GM18951 (cell line): ENCODE data around the gene MYRF.

Experiments used
- POLR2A ChIP-seq: IDR thresholded peaks from 4 replicates; pipeline ENCODE4 v1.6.1; 2011; ENCODE audit warnings: mild to moderate bottlenecking; ENCODE audit not compliant: insufficient read length, insufficient read depth; ENCODE audit errors: extremely low read depth
- in situ Hi-C: fragments of 300-500 bp; cut with MboI; formaldehyde crosslinking; loops from one replicate; pipeline ENCODE4 v1.12.0; 2022; ENCODE audit warnings: low sequenced_read_pairs, mixed read lengths, inconsistent platforms; ENCODE audit not compliant: unreplicated experiment

The MYRF gene

GRCh38 chr11:61737636-61738386 lies 14.6 kb upstream of the MYRF start:
- in situ Hi-C loops = no loop called here
- no peak for TF ChIP-seq POLR2A

- TF ChIP-seq POLR2A = no peak
- in situ Hi-C loops = no loop called here
Observed at GRCh38 chr11:61738776-61739175, 13.7 kb upstream of the MYRF start.

GRCh38 chr11:61739413-61739812 lies 13.0 kb upstream of the MYRF start:
- no peak for TF ChIP-seq POLR2A
- in situ Hi-C loops = no loop called here

GRCh38 chr11:61739966-61740365 lies 12.5 kb upstream of the MYRF start:
- TF ChIP-seq POLR2A = no peak
- in situ Hi-C loops = no loop called here

- no peak for TF ChIP-seq POLR2A
- in situ Hi-C loops = no loop called here
Observed at GRCh38 chr11:61742391-61742790, 10.0 kb upstream of the MYRF start.

GRCh38 chr11:61743486-61744095 lies 8.8 kb upstream of the MYRF start:
- no peak for TF ChIP-seq POLR2A
- in situ Hi-C loops = no loop called here

GRCh38 chr11:61744181-61744580 lies 8.3 kb upstream of the MYRF start:
- no peak for TF ChIP-seq POLR2A

GRCh38 chr11:61744609-61745156 lies 7.8 kb upstream of the MYRF start:
- in situ Hi-C loops = no loop called here

More at GRCh38 chr11:61744181-61744580, 8.3 kb upstream of the MYRF start:
- in situ Hi-C loops = no loop called here

GRCh38 chr11:61745781-61746441 lies 6.5 kb upstream of the MYRF start:
- in situ Hi-C loops = no loop called here

More at GRCh38 chr11:61744609-61745156, 7.8 kb upstream of the MYRF start:
- no peak for TF ChIP-seq POLR2A

GRCh38 chr11:61746442-61747191 lies 5.8 kb upstream of the MYRF start:
- TF ChIP-seq POLR2A = no peak
- in situ Hi-C loops = no loop called here

More at GRCh38 chr11:61745781-61746441, 6.5 kb upstream of the MYRF start:
- no peak for TF ChIP-seq POLR2A

GRCh38 chr11:61747192-61747966 lies 5.1 kb upstream of the MYRF start:
- in situ Hi-C loops = no loop called here
- no peak for TF ChIP-seq POLR2A

- in situ Hi-C loops = no loop called here
Observed at GRCh38 chr11:61747967-61748285, 4.5 kb upstream of the MYRF start.

GRCh38 chr11:61749591-61750217 lies 2.7 kb upstream of the MYRF start:
- in situ Hi-C loops = no loop called here
- no peak for TF ChIP-seq POLR2A

More at GRCh38 chr11:61747967-61748285, 4.5 kb upstream of the MYRF start:
- no peak for TF ChIP-seq POLR2A
